CD4-positive, alpha-beta T cell treated with Interferon gamma for 1 hour (primary cell): ENCODE measurements around the gene TMEM63B.
"Not testable (repeated sequence)": the region's sequence is repeated elsewhere in the genome, so short reads cannot be mapped to it uniquely, and the experiment has no call there.

Source experiments
- DNase-seq: peaks from one replicate; pipeline ENCODE4 v3.0.0-alpha.2; 2020

TMEM63B gene

DNA sequence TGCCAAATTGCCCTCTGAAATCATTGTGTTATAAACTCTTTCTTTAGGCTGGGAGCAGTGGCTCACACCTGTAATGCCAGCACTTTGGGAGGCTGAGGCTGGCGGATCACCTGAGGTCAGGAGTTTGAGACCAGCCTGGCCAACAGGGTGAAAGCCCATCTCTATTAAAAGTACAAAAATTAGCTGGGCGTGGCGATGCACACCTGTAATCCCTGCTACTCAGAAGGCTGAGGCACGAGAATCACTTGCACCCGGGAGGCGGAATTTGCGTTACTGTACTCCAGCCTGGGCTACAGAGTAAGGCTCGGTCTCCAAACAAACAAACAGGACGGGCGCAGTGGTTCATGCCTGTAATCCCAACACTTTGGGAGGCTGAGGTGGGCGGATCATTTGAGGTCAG is 69.0 kb downstream of the TMEM63B start:
- DNase-seq, result not testable (repeated sequence)

DNA sequence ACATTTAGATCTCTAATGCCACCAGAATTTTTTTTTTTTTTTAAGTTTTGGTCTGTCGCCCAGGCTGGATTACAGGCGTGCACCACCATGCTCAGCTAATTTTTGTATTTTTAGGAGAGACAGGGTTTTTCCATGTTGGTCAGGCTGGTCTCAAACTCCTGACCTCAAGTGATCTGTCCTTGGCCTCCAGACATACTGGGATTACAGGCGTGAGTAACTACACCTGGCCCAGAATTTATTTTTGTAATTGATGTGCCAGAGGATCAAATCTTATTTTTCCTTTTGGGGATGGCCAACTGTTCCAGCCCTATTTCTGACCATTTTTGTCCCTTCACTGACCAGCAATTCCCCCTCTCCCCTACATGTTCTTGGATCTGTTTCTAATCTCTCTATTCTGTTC is 71.3 kb downstream of the TMEM63B start:
- DNase-seq, result no peak

DNA sequence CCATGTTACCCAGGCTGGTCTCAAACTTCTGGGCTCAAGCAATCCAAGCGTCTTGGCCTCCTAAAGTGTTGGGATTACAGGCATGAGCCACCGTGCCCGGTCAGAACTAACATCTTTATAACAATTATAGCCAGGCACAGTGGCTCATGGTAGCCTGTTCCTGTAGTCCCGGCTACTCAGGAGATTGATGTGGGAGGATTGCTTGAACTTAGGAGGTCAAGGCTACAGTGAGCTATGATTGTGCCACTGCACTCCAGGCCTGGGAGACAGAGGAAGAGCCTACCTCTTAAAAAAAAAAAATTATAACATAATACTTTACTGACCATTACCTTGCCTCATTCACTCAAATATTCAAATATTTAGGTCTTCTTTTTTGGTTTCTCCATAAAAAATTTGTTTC is 72.5 kb downstream of the TMEM63B start:
- no peak for DNase-seq

DNA sequence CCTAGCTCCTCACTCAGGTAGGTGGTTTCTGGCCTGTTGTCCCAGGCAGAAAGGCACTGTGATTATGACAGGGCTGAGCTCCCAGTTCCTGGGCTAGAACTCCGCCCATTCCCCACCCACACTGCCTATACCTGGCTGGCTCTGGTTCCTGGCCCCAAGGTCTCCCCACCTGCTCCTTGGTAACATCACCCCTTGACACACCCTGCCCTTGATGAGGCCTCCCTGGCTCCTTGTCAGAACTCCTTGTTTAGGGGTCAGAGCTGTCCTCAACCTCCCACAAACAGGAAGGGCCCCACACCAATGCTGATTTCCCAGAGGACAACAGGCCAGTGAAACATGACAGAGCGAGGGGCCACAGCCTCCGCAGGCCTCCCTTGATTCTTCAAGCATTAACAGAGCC is 73.8 kb downstream of the TMEM63B start:
- no peak for DNase-seq

DNA sequence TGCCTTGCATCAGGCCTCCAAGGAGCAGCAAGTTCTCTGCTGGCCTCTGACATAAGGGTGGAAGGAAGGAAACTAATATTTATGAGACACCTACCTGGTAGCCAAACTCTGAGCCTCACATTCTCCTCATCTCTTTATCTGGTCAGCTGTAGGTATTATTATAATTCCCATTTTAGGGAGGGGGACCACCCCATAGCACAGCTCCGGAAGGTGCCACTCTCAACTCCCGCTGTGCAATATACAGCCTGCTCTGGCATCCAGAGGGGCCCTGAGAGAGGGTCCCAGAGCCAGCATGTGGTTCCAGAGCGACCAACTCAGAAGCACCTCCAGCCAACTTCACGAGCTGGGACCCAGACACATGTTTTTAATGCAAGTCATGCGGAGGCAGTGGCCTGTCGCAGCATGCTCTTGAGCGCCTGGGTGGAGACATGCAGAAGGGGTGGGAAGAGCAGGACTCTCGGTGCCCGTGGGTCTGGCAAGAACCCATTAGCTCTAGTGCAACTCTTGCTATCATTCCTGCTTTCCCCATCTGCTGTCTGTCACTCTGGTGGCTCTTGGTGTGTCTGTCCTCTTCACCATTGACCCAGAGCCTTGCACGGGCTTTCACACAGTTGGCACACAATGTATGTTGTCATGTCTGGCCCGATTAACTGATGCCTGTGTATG is 74.4 kb downstream of the TMEM63B start:
- DNase-seq, result no peak

DNA sequence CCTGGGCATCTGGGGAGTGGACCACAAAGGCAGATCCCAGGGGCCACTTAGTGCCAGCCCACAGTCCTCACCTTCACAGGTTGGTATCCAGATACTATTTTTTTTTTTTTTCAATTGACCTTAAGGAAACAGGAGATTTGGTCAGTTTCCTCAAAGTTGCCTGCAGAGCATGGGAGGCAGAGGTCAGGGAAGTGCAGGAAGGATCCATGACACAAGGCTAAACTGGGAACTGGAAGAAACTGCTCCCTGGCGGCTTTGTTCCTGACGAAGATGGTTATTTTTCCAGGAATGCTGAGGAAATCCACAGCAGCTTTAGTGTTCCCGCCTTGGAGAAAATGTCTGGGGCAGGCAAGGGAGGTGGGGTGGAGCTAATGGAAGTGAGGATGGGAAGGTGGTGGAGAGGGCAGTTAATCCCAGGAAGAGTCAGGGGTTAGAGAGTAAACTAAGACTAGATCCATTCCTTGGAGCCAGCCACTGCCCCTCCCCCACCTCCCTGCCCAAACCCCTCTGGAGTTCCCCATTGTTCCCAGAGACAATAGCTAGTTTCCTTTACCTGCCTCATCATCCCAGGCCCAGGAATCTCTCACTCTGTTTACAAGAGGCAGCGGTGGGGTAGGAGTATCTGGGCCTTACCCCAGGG is 75.1 kb downstream of the TMEM63B start:
- DNase-seq, result no peak

DNA sequence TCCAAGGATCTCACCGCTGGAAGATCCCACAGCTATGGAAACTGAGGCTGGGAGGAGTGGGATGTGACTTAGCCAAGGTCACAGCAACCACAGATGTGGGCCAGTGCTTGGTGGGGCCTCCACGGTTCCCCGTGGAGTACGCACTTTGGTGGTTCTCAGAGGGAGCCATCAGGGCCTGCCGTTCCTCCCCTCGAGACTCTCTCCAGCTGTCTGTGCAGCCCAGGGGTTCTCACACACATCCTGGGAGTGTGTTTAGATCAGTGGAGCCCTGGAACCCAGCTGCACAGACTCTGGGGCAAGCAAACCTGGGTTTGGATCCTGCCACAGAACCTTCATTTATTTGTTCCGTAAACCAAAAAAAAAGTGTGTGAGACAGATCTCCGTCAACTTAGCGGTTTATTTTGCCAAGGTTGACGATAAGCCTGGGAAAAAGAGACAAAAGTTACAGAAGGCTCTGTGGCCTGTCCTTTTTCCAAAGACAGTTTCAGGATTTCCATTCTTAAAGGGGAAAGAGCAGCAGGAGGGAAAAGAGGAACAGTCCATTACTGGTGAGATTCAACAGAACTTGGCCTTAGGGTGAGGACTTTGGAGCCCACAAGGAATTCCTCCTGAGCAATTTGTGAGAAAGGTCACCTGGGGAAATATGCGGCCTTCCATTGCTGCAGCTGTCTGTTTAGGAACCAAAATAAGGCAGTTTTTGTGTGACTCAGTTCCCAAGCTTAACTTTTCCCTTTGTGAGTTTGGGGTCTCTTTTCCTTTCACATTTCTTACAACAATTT is 75.8 kb downstream of the TMEM63B start:
- no peak for DNase-seq

DNA sequence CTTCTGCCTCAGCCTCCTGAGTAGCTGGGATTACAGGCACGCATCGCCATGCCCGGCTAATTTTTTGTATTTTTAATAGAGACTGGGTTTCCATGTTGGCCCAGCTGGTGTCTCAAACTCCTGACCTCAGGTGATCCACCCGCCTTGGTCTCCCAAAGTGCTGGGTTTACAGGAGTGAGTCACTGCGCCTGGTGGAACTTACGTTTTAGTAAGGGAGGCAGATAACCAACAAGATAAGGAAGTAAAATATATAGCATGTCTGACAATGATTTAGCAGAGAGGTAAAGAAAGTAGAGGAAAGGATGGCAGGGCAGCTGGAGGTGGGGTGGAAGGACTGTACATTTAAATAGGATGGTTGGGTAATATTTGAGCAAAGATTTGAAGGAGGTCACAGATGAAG is 76.6 kb downstream of the TMEM63B start:
- DNase-seq, result no peak
